ENCODE results near the gene ZBTB7B.
A peak's percentile ranks its signal among the peaks of the same experiment; 100 is the strongest.

Gene ZBTB7B

DNA sequence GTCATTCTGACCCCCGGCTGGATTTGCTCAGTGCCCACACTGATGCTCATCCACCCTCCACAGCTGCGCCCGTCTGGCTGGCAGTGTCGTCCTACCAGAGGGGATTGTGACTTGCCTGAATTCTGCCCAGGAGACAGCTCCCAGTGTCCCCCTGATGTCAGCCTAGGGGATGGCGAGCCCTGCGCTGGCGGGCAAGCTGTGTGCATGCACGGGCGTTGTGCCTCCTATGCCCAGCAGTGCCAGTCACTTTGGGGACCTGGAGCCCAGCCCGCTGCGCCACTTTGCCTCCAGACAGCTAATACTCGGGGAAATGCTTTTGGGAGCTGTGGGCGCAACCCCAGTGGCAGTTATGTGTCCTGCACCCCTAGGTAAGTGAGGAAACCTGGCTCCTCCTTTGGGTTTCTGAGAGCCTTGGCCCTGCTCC, 55.2 kb downstream of the ZBTB7B start:
- Histone ChIP-seq H3K36me3 (replicated peaks in 1 of 2; ENCODE audit: control insufficient read depth in 2 of 2, insufficient read depth in 2 of 2, low read length in 2 of 2) (peaks cover 30 to 56% of the 10 kb centered on the region in 2 donors), H3K9ac (ENCODE audit: low read depth, low read length, poor library complexity) (no peak overlapping the region), H4K8ac (ENCODE audit: low read depth, low read length) (no peak overlapping the region), H2BK120ac (ENCODE audit: low read depth, low read length) (no peak overlapping the region), H3K18ac (ENCODE audit: low read length) (no peak overlapping the region), H2BK5ac (ENCODE audit: low read length) (no peak overlapping the region), H3K79me1 (ENCODE audit: low read depth, low read length) (peaks cover 5% of the 10 kb centered on the region), H2BK15ac (ENCODE audit: low read length) (no peak overlapping the region), H2AFZ (ENCODE audit: low read length) (no peak overlapping the region), H3K4me1 (ENCODE audit: control insufficient read depth in 2 of 2, insufficient read depth in 1 of 2, low read depth in 1 of 2, low read length in 2 of 2) (peaks cover 5 to 9% of the 10 kb centered on the region in 2 donors), H2BK12ac (ENCODE audit: low read length) (no peak overlapping the region), H3K4me2 (ENCODE audit: insufficient read depth, low read length, poor library complexity, severe bottlenecking) (no peak overlapping the region), H3K27me3 (ENCODE audit: control insufficient read depth in 3 of 3, insufficient read depth in 3 of 3, low read depth in 1 of 3, low read length in 3 of 3) (no peaks in the 10 kb centered on the region), H4K91ac (ENCODE audit: low read depth, low read length, poor library complexity) (no peak overlapping the region), H3K14ac (ENCODE audit: low read length) (no peak overlapping the region), H2AK5ac (ENCODE audit: low read depth, low read length) (no peak overlapping the region), H3K23ac (ENCODE audit: low read depth, low read length, poor library complexity) (no peak overlapping the region), H3K4me3 (ENCODE audit: low read length in 2 of 2) (no peak overlapping the region), H3K9me3 (replicated peaks in 1 of 2; ENCODE audit: control insufficient read depth in 2 of 2, insufficient read depth in 1 of 2, low read depth in 1 of 2, low read length in 2 of 2) (no peaks in the 10 kb centered on the region), H3K4ac (ENCODE audit: low read length) (no peak overlapping the region), H3K27ac (replicated peaks; ENCODE audit: low read length) (no peak overlapping the region)
- DNase-seq (ENCODE audit: low spot score): no peak
- no CpG with 5 or more reads among the region's 13 CpGs for WGBS, 2 donors (ENCODE audit: extremely low coverage in 2 of 2, insufficient read length in 2 of 2, insufficient replicate concordance in 1 of 2)

DNA sequence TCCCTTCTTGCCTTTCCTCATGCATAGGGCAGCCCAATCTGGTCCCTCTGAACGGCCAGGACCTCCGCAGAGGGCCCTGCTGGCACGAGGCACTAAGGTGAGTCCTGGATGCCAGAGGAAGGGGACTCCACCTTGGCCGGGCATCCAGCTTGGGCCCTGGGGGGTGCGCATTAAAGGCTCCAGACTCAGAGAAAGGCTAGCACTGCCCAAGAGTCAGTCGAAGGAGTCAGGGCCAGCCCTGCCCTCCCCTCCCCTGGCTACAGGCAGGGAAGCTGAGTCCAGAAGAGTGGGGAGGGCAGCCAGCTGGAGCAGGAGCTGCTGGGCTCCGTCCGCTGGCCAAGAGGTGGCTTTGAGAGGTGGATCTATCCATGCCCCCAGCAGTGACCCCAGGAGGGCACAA, 58.1 kb downstream of the ZBTB7B start:
- Histone ChIP-seq H2BK5ac (ENCODE audit: low read length) (peak overlapping the region; percentile 88), H2BK15ac (ENCODE audit: low read length) (no peak overlapping the region), H3K14ac (ENCODE audit: low read length) (no peak overlapping the region), H3K4ac (ENCODE audit: low read length) (no peak overlapping the region), H2AFZ (ENCODE audit: low read length) (no peak overlapping the region), H2AK5ac (ENCODE audit: low read depth, low read length) (peak overlapping the region; percentile 93), H4K91ac (ENCODE audit: low read depth, low read length, poor library complexity) (no peak overlapping the region), H3K9me3 (replicated peaks in 1 of 2; ENCODE audit: control insufficient read depth in 2 of 2, insufficient read depth in 1 of 2, low read depth in 1 of 2, low read length in 2 of 2) (no peaks in the 10 kb centered on the region), H3K27ac (replicated peaks; ENCODE audit: low read length) (no peak overlapping the region), H3K36me3 (replicated peaks in 1 of 2; ENCODE audit: control insufficient read depth in 2 of 2, insufficient read depth in 2 of 2, low read length in 2 of 2) (peaks cover 21 to 40% of the 10 kb centered on the region in 2 donors), H2BK120ac (ENCODE audit: low read depth, low read length) (peak overlapping the region; percentile 19), H3K4me3 (ENCODE audit: low read length in 2 of 2) (no peak overlapping the region), H3K4me1 (ENCODE audit: control insufficient read depth in 2 of 2, insufficient read depth in 1 of 2, low read depth in 1 of 2, low read length in 2 of 2) (peaks cover 12 to 15% of the 10 kb centered on the region in 2 donors), H3K27me3 (ENCODE audit: control insufficient read depth in 3 of 3, insufficient read depth in 3 of 3, low read depth in 1 of 3, low read length in 3 of 3) (no peaks in the 10 kb centered on the region), H3K23ac (ENCODE audit: low read depth, low read length, poor library complexity) (no peak overlapping the region), H3K9ac (ENCODE audit: low read depth, low read length, poor library complexity) (no peak overlapping the region), H3K79me1 (ENCODE audit: low read depth, low read length) (peaks cover 7% of the 10 kb centered on the region), H2BK12ac (ENCODE audit: low read length) (no peak overlapping the region), H3K18ac (ENCODE audit: low read length) (peak overlapping the region; percentile 35), H4K8ac (ENCODE audit: low read depth, low read length) (no peak overlapping the region), H3K4me2 (ENCODE audit: insufficient read depth, low read length, poor library complexity, severe bottlenecking) (no peak overlapping the region)
- WGBS, 2 donors (ENCODE audit: extremely low coverage in 2 of 2, insufficient read length in 2 of 2, insufficient replicate concordance in 1 of 2): no CpG with 5 or more reads among the region's 8 CpGs
- DNase-seq (ENCODE audit: low spot score): no peak

DNA sequence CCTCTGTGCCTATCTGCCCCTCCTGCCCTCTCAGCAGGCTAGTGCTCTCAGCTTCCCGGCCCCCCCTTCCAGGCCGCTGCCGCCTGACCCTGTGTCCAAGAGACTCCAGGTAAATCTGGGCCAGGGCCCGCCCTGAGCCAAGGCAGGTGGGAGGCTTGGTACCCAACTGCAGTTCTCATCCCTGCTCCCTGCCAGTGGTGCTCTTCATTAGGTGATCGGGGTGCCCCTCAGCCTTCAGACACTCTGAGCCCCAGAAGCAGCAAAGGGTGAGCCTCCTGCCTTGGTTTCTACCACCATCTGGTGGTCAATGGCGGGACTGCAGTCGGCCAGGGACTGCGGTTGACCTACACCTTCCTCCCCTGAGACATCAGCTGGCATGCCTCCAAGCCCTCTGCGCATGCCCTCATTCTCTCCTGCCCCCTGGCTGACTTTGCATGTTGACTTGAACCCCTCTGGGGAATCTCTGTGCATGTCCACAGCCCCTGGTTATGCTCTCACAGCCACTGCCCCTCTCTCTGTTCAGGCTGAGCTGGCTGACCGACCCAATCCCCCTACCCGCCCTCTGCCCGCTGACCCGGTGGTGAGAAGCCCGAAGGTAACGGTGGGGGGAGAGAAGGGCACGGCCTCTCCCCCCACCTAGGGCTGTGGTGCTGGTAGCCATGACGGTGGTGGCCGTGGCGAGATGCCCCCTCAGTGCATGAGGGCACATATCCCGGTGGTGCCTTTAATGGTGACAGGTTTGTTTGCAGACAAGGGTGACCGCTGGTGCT, 59.0 kb downstream of the ZBTB7B start:
- H2BK15ac ChIP-seq (ENCODE audit: low read length): peak overlapping the region; percentile 86
- H4K8ac ChIP-seq (ENCODE audit: low read depth, low read length): no peak overlapping the region
- no peak overlapping the region for H4K91ac ChIP-seq (ENCODE audit: low read depth, low read length, poor library complexity)
- H2BK5ac ChIP-seq (ENCODE audit: low read length): peak overlapping the region; percentile 88
- H3K4ac ChIP-seq (ENCODE audit: low read length): peak overlapping the region; percentile 81
- peak overlapping the region; percentile 57 for H3K23ac ChIP-seq (ENCODE audit: low read depth, low read length, poor library complexity)
- H3K9me3 ChIP-seq (replicated peaks in 1 of 2; ENCODE audit: control insufficient read depth in 2 of 2, insufficient read depth in 1 of 2, low read depth in 1 of 2, low read length in 2 of 2): no peaks in the 10 kb centered on the region
- H3K27ac ChIP-seq (replicated peaks; ENCODE audit: low read length): no peak overlapping the region
- H2BK120ac ChIP-seq (ENCODE audit: low read depth, low read length): peak overlapping the region; percentile 19
- DNase-seq (ENCODE audit: low spot score): peak; percentile 88
- H2BK12ac ChIP-seq (ENCODE audit: low read length): no peak overlapping the region
- peaks cover 20 to 38% of the 10 kb centered on the region in 2 donors for H3K36me3 ChIP-seq (replicated peaks in 1 of 2; ENCODE audit: control insufficient read depth in 2 of 2, insufficient read depth in 2 of 2, low read length in 2 of 2)
- H3K4me1 ChIP-seq (ENCODE audit: control insufficient read depth in 2 of 2, insufficient read depth in 1 of 2, low read depth in 1 of 2, low read length in 2 of 2): peaks cover 12 to 15% of the 10 kb centered on the region in 2 donors
- no peak overlapping the region for H3K4me3 ChIP-seq (ENCODE audit: low read length in 2 of 2)
- H3K18ac ChIP-seq (ENCODE audit: low read length): peak overlapping the region; percentile 78
- H3K4me2 ChIP-seq (ENCODE audit: insufficient read depth, low read length, poor library complexity, severe bottlenecking): peak overlapping the region; percentile 93
- peak overlapping the region; percentile 93 for H2AK5ac ChIP-seq (ENCODE audit: low read depth, low read length)
- H3K9ac ChIP-seq (ENCODE audit: low read depth, low read length, poor library complexity): peak overlapping the region; percentile 79
- H3K14ac ChIP-seq (ENCODE audit: low read length): no peak overlapping the region
- H3K79me1 ChIP-seq (ENCODE audit: low read depth, low read length): peaks cover 8% of the 10 kb centered on the region
- H3K27me3 ChIP-seq (ENCODE audit: control insufficient read depth in 3 of 3, insufficient read depth in 3 of 3, low read depth in 1 of 3, low read length in 3 of 3): no peaks in the 10 kb centered on the region
- H2AFZ ChIP-seq (ENCODE audit: low read length): no peak overlapping the region
- no CpG with 5 or more reads among the region's 21 CpGs for WGBS, 2 donors (ENCODE audit: extremely low coverage in 2 of 2, insufficient read length in 2 of 2, insufficient replicate concordance in 1 of 2)

DNA sequence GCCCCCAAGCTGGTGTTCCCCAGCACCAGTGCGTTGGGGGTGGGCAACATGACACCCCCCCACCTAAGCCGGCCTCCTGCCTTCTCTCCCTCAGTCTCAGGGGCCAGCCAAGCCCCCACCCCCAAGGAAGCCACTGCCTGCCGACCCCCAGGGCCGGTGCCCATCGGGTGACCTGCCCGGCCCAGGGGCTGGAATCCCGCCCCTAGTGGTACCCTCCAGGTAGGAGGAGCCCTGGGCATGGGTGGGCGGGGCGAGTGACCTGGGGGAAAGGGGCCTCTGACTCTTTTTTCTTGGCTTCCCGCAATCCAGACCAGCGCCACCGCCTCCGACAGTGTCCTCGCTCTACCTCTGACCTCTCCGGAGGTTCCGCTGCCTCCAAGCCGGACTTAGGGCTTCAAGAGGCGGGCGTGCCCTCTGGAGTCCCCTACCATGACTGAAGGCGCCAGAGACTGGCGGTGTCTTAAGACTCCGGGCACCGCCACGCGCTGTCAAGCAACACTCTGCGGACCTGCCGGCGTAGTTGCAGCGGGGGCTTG, 59.6 kb downstream of the ZBTB7B start:
- no CpG with 5 or more reads among the region's 29 CpGs for WGBS, 2 donors (ENCODE audit: extremely low coverage in 2 of 2, insufficient read length in 2 of 2, insufficient replicate concordance in 1 of 2)
- Histone ChIP-seq H2BK15ac (ENCODE audit: low read length) (peak overlapping the region; percentile 7), H3K14ac (ENCODE audit: low read length) (no peak overlapping the region), H2BK120ac (ENCODE audit: low read depth, low read length) (no peak overlapping the region), H3K79me1 (ENCODE audit: low read depth, low read length) (peaks cover 8% of the 10 kb centered on the region), H4K8ac (ENCODE audit: low read depth, low read length) (no peak overlapping the region), H2BK12ac (ENCODE audit: low read length) (no peak overlapping the region), H3K23ac (ENCODE audit: low read depth, low read length, poor library complexity) (peak overlapping the region; percentile 83), H3K27me3 (ENCODE audit: control insufficient read depth in 3 of 3, insufficient read depth in 3 of 3, low read depth in 1 of 3, low read length in 3 of 3) (no peaks in the 10 kb centered on the region), H4K91ac (ENCODE audit: low read depth, low read length, poor library complexity) (no peak overlapping the region), H2AFZ (ENCODE audit: low read length) (no peak overlapping the region), H3K4ac (ENCODE audit: low read length) (no peak overlapping the region), H3K4me1 (ENCODE audit: control insufficient read depth in 2 of 2, insufficient read depth in 1 of 2, low read depth in 1 of 2, low read length in 2 of 2) (peaks cover 12 to 15% of the 10 kb centered on the region in 2 donors), H2AK5ac (ENCODE audit: low read depth, low read length) (peak overlapping the region; percentile 93), H3K9me3 (replicated peaks in 1 of 2; ENCODE audit: control insufficient read depth in 2 of 2, insufficient read depth in 1 of 2, low read depth in 1 of 2, low read length in 2 of 2) (no peaks in the 10 kb centered on the region), H3K4me3 (ENCODE audit: low read length in 2 of 2) (no peak overlapping the region), H3K4me2 (ENCODE audit: insufficient read depth, low read length, poor library complexity, severe bottlenecking) (peak overlapping the region; percentile 93), H3K36me3 (replicated peaks in 1 of 2; ENCODE audit: control insufficient read depth in 2 of 2, insufficient read depth in 2 of 2, low read length in 2 of 2) (peaks cover 22 to 38% of the 10 kb centered on the region in 2 donors), H3K18ac (ENCODE audit: low read length) (peak overlapping the region; percentile 92), H3K9ac (ENCODE audit: low read depth, low read length, poor library complexity) (peak overlapping the region; percentile 65), H2BK5ac (ENCODE audit: low read length) (peak overlapping the region; percentile 88), H3K27ac (replicated peaks; ENCODE audit: low read length) (no peak overlapping the region)
- peak; percentile 55 for DNase-seq (ENCODE audit: low spot score)

Data from neuronal stem cell (in vitro differentiated cells).